ENCODE measurements around the gene APRT. TPM values are rescaled to one million over a fixed set of nuclear protein-coding genes. Genes with fewer than 3 reads are reported as not detected.

The APRT gene
- total RNA-seq, 1 experiment from 2014 or later: 311 TPM

DNA sequence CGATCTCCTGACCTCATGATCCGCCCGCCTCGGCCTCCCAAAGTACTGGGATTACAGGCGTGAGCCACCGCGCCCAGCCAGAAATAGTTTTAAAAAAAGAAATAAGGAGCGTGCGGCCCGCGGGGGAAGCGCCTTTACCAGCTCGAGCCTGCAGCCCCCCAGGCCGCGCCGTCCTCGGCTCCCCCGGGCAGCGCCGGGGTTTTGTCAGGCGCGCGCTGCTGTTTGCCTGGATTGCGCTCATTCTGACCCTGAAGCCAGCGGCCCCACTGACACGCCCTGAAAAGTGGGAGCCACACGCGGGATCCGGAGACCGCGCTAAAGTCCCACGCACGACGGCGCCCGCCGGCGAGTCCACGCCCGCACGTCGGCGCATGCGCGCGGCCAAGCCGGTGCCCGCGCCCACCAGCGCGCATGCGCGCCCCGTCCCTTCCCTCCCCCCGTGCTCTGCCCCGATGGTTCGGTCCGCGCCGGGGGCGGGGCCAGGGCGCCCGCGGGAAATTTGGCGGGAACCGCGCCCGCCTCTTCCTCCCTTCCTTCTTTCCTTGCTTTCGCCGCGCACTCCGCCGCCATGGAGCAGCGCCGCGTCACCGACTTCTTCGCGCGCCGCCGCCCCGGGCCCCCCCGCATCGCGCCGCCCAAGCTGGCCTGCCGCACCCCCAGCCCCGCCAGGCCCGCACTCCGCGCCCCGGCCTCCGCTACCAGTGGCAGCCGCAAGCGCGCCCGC lies 8.3 kb downstream of the APRT start, which contains the start of gene CDT1:
Gene CDT1 (plus strand): TSS at position 526 of the 724 bp plus-strand sequence. CDS start 43 bp downstream, at position 569.
- H2AFZ ChIP-seq (ENCODE audit: low read depth, low read length, poor library complexity, severe bottlenecking): peak within 1 kb of the TSS; percentile 86
- peaks cover 12% of the 10 kb centered on the region; the same call in 1 of the 2 replicates for H4K20me1 ChIP-seq (ENCODE audit: insufficient read depth)
- peak within 1 kb of the TSS; percentile 99 for H3K4me2 ChIP-seq (ENCODE audit: low read length)
- H3K9ac ChIP-seq (ENCODE audit: low read length): peak within 1 kb of the TSS; percentile 97
- DNase-seq (ENCODE audit: low read depth, low spot score) (peak; percentile 61), ATAC-seq (peak; percentile 42)
- ChIA-PET POLR2A (interaction anchor here (0.9 to 1.5 kb wide), 7 partner anchors 8 to 389 kb away, joined by 3 to 15 read pairs (median 4); partner anchors contain the start of genes APRT and PIEZO1), CTCF (interaction anchor here (1.0 to 1.3 kb wide), 4 partner anchors 8 to 66 kb away, joined by 3 to 10 read pairs (median 5); partner anchors contain the start of gene APRT), RAD21 (ENCODE audit: low non-redundant PET in 1 of 2, low total read pairs in 2 of 2, uncharacterized antibody in 2 of 2, unreplicated experiment in 2 of 2) (no interaction called here)
- intact Hi-C loops (cut with micrococcal nuclease): loop anchor here (2.0 to 5.0 kb wide), 2 partner anchors 19 to 66 kb away; partner anchors contain the start of gene PIEZO1
- H3K27me3 ChIP-seq (ENCODE audit: insufficient read depth, low read length): no peaks in the 10 kb centered on the region
- peaks cover 16 to 43% of the 10 kb centered on the region in 2 experiments for H3K4me1 ChIP-seq (ENCODE audit: control insufficient read depth in 1 of 2, insufficient read depth in 2 of 2, low read length in 2 of 2)
- H3K9me2 ChIP-seq (ENCODE audit: insufficient read depth): no peaks in the 10 kb centered on the region
- peak within 1 kb of the TSS; percentile 85 to 99 for H3K4me3 ChIP-seq (replicated peaks in 1 of 2; ENCODE audit: low read depth in 1 of 2, low read length in 2 of 2)
- no TSS peak for BruUV-seq (replicated peaks)
- peak within 1 kb of the TSS; percentile 100 for H3K27ac ChIP-seq (ENCODE audit: low read depth, low read length)
- no peaks in the 10 kb centered on the region for H3K9me3 ChIP-seq (ENCODE audit: control insufficient read depth in 1 of 2, insufficient read depth in 1 of 2, low read depth in 1 of 2, low read length in 2 of 2)
- H3K36me3 ChIP-seq (ENCODE audit: control insufficient read depth in 1 of 2, insufficient read depth in 2 of 2, low read length in 2 of 2): peaks cover 19 to 39% of the 10 kb centered on the region in 2 experiments; a peak in 3 of 4 replicates
- H3K79me2 ChIP-seq (ENCODE audit: insufficient read depth, low read length): peaks cover 49% of the 10 kb centered on the region
- peak; percentile 88 for TF ChIP-seq POLR2AphosphoS5 (IDR thresholded peaks at IDR 0.05; ENCODE audit: low read depth, low read length)
- TF ChIP-seq SIN3A (IDR thresholded peaks at IDR 0.05; ENCODE audit: low read depth): no peak
- TF ChIP-seq ZFX (IDR thresholded peaks at IDR 0.05): peak; percentile 66
- peak; percentile 76 for TF ChIP-seq YY1 (IDR thresholded peaks at IDR 0.05; ENCODE audit: extremely low read depth, insufficient replicate concordance, low read depth, low read length)
- TF ChIP-seq CBX3 (IDR thresholded peaks at IDR 0.05; ENCODE audit: low read depth): no peak
- TF ChIP-seq, protein P1, sequence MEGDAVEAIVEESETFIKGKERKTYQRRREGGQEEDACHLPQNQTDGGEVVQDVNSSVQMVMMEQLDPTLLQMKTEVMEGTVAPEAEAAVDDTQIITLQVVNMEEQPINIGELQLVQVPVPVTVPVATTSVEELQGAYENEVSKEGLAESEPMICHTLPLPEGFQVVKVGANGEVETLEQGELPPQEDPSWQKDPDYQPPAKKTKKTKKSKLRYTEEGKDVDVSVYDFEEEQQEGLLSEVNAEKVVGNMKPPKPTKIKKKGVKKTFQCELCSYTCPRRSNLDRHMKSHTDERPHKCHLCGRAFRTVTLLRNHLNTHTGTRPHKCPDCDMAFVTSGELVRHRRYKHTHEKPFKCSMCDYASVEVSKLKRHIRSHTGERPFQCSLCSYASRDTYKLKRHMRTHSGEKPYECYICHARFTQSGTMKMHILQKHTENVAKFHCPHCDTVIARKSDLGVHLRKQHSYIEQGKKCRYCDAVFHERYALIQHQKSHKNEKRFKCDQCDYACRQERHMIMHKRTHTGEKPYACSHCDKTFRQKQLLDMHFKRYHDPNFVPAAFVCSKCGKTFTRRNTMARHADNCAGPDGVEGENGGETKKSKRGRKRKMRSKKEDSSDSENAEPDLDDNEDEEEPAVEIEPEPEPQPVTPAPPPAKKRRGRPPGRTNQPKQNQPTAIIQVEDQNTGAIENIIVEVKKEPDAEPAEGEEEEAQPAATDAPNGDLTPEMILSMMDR (IDR thresholded peaks at IDR 0.05 in 2 of 3, conservative IDR thresholded peaks at IDR 0.05 in 1 of 3; ENCODE audit: borderline replicate concordance in 1 of 3, insufficient read depth in 1 of 3, low read depth in 2 of 3, low read length in 2 of 3): no peak
- TF ChIP-seq JUND (IDR thresholded peaks at IDR 0.05): no peak
- TF ChIP-seq EGR1 (IDR thresholded peaks at IDR 0.05; ENCODE audit: low read depth): no peak
- no peak for TF ChIP-seq FOSL1 (IDR thresholded peaks at IDR 0.05; ENCODE audit: low read depth)
- TF ChIP-seq ZNF274 (IDR thresholded peaks at IDR 0.05; ENCODE audit: low read depth, low read length): no peak
- no peak for TF ChIP-seq ZBTB33 (IDR thresholded peaks at IDR 0.05; ENCODE audit: extremely low read depth, insufficient replicate concordance, low read length)
- no peak for TF ChIP-seq ATF3 (IDR thresholded peaks at IDR 0.05)
- TF ChIP-seq EZH2 (IDR thresholded peaks at IDR 0.05): no peak
- TF ChIP-seq POLR2A (IDR thresholded peaks at IDR 0.05; ENCODE audit: borderline replicate concordance, extremely low read depth, insufficient read depth, insufficient read length): peak; percentile 76
- TF ChIP-seq, protein P2, sequence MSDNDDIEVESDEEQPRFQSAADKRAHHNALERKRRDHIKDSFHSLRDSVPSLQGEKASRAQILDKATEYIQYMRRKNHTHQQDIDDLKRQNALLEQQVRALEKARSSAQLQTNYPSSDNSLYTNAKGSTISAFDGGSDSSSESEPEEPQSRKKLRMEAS (IDR thresholded peaks at IDR 0.05): no peak
- TF ChIP-seq SP1 (IDR thresholded peaks at IDR 0.05; ENCODE audit: low read depth): no peak
- TF ChIP-seq SRF (IDR thresholded peaks at IDR 0.05; ENCODE audit: low read depth): no peak
- TF ChIP-seq EZH2phosphoT487 (IDR thresholded peaks at IDR 0.05; ENCODE audit: borderline replicate concordance): no peak
- no peak for TF ChIP-seq ELF1 (IDR thresholded peaks at IDR 0.05; ENCODE audit: borderline replicate concordance, low read depth)
- TF ChIP-seq TCF7L2 (IDR thresholded peaks at IDR 0.05; ENCODE audit: borderline replicate concordance, extremely low read depth, insufficient read depth, insufficient read length): peak; percentile 34
- no peak for TF ChIP-seq RAD21 (IDR thresholded peaks at IDR 0.05; ENCODE audit: low read depth)
- TF ChIP-seq CEBPB (IDR thresholded peaks at IDR 0.05; ENCODE audit: low read depth): no peak
